Stimulated activated CD8-positive, alpha-beta memory T cell treated with anti-CD3 and anti-CD28 coated beads, Interleukin-12 subunit alpha, Interleukin-12 subunit beta, amount 100 ng/mL, for 24 hours (primary cell): ENCODE measurements around the gene HIGD1A.

Experiments
- DNase-seq: peaks from one replicate; pipeline ENCODE4 v3.0.0-alpha.2; 2020; ENCODE audit errors: extremely low read depth

Gene HIGD1A

DNA sequence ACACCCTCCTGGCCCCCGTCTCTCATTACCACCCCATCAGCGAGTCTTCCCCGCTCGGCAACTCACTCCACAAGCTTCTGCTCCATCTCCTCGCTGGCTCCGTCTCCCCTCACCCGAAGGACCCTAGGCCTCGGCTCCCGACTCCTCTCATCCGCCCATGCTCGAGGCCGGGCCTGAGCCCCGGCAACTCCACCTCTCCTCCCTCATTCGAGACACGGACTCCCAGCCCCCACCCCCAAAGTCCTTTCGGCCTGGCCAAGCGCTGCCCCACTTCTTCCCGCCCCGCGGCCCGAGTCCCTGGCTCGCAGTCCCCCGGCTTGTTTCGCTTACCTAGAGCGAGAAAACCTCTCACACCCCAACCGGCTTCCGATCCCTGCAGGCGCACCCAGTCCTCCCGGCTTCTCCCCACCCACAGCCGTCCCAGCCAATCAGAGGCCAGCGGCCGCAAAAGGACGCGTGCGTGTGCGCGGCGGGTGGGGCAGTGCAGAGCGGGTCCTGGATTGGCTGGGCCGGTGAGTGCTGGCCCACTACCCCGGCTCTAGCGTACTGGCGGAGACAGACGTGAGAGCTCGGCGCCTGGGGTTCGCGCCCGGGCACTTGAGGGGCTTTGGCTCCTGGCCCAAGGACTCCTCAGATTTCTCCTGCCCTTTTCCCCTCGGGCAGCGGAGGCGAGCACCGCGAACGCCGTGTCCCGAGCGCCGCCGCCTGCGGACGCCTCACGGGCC lies at the start of gene HIGD1A:
Gene HIGD1A, minus strand, starts transcription at position 385 of the 725 bp plus-strand sequence. CDS start 10,237 bp downstream, outside the sequence.
- DNase-seq: peak; percentile 84

DNA sequence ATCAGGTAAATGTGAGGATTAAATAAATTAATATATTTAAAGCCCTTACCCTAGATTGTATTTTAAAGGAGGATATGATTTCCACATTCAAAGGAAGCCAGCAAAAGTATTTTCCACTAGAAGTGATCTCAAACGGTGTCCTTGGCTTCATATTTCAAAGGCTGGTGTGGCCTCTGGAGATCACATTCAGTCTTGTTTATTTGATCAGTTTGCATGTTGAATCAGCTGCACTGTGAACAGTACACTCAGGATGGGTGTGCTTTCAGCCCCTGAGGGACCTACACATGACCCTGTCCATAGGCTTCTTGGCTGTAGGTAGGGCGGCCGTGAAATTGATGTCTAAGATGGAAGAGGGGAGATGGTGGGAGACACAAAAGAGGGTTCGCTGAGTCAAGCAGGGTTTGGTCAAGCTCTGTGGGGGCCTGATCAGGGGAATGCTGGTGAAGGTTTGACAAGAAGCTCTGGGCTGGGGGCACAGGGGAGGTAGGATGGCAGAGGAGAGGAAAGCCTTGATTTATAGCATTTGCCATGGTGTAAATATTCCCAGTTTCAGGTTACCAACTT lies 49.5 kb upstream of the HIGD1A start:
- no peak for DNase-seq

DNA sequence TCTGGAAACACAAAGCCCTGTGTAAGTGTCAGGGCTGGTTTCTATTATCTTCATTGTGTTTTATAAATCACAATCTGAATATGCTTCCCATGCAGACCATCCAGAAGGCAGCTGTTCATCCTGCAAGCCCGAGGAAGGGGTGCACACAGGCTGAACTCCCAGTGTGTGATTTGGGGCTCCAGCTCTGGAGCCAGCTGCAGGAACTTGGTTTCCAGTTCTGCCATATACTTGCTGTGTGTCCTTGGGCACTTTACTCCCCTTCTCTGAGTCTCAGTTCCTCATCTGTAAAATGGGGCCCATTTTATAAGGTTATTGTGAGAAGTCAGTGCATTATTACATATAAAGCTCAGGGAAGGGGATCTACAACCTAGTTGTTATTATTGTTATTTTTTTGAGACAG lies 48.8 kb upstream of the HIGD1A start:
- DNase-seq: no peak

DNA sequence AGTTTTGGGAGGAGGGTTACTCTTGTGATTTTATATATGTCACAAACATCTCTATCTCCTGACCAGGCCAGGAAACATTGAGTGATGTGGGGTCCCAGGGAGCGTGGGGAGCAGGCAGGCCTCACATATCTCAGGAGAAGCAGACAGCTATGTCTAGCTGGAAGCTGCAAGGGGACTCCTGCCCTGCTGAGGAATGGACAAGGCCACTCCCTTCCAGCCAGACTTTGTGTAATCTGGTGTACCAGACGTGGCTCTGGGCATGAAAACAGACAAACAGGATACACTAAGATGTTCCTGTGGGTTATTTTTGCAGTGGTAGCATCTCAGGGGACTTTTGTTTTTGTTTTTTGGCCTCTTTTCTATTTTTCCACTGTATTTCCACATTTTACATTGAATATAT lies 48.2 kb upstream of the HIGD1A start:
- no peak for DNase-seq

DNA sequence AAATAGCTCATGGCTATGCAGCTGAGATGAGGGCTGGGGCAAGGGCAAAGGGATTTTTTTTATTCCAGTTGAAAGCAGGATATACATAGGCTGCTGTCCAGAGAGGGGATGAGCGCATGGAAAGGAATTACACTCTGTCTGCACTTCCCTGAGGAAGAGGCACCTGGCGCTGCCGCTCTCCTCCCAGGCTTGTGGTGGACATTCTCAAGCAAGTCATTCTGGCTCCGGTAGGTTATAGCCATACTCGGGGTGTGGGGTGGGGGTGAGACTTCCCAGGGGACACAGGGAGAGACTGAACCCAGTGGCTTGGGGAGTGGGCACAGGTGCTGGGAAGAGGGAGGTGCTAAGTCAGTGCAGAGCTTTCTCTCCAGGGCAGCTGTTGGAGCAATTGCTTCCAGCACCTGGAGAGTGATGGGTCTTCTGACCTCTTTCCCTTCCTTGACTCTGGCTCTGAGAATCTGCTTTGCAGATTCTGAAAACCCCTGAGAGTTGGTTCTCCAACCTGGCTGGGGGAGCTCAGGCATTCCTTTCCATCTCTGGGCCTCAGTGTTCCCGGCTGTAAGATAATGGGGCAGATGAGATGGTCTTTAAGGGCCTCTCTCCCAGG lies 47.0 kb upstream of the HIGD1A start:
- no peak for DNase-seq

DNA sequence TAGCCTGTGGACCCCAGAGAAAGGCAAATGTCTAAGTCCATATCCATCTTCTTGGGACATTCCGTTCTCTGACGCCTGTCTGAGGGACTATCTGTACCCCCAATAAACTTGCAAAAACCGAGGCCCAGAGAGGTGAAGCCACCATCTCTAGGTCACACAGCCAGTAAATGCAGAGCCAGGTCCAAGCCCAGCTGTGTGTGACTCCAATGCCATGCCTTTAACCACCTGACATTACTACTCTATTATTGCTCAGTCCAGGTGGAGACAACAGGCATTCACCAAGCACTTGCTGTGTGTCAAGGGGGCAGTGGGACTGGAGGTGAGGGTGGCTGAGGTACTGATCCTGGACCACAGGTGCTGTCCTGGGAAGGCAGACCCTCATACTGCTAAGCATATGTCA lies 46.0 kb upstream of the HIGD1A start:
- DNase-seq: no peak

DNA sequence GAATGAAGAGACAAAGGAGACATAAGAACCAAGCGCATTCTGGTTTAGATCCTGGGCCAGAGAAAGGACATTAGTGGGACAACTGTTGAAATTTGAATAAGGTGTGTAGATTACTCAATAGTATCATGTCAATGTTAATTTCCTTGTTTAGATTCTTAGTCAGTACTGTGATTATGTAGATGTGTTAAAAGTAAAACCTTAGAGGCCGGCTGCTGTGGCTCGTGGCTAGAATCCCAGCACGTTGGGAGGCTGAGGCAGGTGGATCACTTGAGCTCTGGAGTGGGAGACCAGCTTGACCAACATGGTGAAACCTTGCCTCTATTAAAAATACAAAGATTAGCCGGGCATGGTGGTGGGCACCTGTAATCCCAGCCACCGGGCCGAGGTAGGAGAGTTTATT lies 44.7 kb upstream of the HIGD1A start:
- DNase-seq: no peak

DNA sequence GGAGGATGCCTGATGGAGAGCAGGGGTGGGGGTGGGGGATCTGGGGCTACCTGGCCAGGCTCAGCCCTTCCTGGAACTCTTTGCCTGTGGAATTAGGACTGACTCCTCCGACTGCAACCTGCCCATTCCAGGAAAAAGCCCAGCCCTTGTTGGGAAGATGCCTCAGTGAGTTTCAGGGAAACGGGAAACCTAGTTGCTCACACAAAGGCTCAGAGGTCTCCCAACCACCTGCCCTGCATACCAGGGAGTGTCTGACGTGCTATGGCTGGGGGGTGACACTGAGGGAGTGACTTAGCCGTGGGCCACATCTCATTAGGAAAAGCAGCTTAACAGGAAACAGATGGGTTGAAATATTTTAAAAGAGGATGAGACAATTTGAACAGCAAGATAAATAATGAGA lies 43.4 kb upstream of the HIGD1A start:
- no peak for DNase-seq

DNA sequence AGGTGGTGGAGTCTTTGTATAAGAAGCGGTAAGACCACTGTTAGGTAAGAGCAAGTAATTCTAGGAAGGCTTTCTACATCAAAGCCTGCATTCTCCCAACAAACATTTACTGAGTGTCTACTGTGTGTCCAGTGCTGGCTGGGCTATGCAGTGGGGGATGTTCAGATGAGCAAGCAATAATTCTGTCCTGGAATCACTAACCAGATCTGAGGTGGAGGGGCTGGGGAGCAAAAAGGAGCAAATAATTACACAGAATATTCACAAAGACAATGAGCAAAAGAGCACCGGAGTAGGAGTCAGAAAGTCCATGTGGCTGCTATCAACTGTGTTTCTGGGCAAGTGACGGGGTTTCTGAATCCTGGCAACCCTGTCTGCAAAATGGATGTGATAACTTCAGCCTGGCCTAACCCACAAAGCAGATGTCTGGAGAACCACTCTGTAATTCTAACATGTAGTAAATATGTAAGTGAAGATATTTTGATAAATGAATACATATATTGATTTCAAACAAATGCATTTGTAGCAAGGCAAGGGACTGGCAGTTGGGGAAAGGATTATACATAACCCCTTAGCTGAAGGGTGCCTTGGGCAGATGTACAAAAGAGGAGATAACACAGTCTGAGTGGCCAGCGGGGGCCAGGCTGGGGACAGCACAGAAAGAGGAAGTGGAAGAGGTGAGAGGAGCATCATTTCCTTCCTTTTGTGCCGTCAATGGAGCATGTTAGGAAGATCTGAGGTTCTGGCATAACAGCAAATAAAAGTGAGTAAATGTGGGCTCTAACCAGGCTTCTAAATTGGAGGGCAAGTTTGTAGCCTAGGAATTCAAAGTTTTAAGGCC lies 42.6 kb upstream of the HIGD1A start:
- DNase-seq: no peak

DNA sequence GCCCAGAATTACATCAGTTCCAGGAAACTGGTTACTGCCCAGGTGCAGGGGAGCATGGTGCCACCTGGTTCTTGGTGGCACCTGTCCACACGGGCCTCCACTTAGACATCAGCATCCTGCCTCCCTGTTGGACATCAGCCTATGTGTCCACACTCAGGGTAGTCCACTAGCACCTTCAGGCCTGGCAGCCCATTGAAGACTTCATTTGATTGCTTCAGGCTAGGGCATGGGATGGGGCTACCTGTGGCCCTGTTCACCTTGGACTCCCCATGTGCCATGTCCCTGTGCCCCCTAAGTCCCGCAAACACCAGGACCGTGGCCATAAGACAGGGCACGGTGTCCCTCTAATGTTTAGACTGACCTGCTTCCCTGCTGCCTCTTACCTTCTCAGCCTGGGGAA lies 40.5 kb upstream of the HIGD1A start:
- DNase-seq: no peak

DNA sequence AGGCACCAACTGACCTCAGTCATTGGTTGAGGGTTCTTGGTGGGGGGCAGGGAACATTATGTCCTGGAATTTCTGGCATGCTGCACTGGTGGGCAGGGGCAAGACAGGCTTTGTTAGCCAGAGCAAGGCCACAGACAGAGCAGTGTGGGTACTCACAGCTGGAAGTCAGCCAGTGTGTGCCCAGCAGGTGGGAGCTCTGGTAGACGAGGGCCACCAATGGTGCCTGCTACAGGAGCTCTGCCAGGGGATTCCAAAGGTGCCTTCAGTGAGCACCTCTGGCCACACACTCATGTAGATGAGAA lies 40.1 kb upstream of the HIGD1A start:
- DNase-seq: no peak

DNA sequence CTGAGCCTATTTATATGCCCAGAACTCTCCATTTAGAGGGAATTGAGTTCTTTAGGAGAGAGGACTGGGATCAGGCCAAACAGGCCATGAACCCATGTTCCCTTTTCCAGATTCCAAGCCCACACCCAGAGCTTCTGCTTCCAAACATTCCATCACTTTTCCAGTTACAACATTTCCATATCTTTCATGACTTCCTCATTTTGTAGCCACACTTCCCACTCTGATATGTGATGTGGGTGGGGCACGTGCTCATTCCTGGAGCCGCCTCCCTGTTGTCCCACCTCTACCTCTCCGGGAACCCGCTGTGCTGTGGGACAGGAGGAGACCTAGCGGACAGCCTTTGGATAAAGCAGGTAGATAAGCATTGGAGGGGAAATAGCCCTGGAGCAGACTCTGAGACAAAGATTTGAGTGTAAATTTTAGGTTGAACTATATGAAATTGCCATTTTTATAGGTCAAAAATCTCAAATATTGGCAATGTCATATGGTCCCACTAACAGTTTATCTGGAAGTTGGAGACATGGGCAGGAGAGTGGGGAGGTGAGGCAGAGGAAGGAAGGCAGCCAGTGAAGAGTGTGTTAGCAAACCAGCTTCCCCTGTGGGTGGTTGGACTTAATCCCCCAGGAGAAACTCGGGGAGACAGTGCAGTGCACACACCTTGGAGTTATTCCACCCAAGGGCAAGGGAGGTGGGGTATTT lies 39.6 kb upstream of the HIGD1A start:
- DNase-seq: no peak

DNA sequence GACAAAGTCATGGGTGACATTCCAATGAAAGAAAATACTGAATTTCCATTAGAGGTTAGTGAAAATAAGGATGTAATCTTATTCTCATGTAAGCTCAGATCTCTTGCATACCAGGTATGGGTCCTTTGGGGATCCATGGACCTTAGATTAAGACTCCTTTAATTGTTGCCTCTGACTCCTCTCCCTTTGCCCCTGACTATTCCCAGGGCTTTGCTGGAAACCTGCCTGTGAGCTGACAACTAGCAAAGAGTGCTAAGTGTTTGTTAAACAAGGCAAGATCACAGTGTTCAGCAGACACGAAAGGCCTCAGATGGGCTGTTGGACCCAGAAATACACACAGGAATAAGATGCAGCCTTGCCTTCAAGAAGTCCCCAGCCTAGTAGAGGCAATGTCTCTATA lies 37.0 kb upstream of the HIGD1A start:
- no peak for DNase-seq

DNA sequence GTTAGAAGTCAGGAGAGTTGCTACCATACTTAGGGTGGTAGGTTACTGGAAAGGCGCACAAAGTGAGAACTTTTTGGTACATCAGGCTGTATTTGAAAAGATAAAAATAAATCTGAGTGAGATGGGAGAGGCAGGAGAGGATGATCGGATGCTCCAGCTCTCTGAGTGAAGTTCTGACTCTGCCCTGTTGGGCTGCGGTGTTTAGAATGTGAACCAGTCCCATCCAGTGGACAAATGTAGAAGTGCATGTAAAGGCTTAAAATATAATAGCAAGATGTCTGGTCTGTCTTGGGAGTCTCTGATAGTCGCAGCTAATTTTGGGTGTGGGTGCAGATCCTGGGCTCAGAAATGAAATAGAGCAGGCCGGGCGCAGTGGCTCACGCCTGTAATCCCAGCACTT lies 35.3 kb upstream of the HIGD1A start:
- no peak for DNase-seq

DNA sequence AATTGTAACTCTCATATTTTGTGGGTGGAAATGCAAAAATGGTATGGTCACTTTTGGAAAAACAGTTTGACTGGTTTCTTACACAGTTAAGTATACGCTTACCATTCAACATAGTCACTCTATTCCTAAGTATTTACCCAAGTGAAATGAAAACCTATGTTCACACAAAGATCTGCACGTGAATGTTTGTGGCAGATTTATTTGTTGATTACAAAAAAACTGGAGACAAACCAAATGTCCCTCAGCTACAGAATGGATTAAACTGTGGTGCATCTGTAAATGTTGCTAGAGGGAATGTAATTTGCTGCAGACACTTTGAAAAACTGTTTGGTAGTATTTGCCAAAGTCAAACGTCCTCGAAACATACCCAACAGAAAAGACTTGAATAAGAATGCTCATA lies 34.3 kb upstream of the HIGD1A start:
- no peak for DNase-seq

DNA sequence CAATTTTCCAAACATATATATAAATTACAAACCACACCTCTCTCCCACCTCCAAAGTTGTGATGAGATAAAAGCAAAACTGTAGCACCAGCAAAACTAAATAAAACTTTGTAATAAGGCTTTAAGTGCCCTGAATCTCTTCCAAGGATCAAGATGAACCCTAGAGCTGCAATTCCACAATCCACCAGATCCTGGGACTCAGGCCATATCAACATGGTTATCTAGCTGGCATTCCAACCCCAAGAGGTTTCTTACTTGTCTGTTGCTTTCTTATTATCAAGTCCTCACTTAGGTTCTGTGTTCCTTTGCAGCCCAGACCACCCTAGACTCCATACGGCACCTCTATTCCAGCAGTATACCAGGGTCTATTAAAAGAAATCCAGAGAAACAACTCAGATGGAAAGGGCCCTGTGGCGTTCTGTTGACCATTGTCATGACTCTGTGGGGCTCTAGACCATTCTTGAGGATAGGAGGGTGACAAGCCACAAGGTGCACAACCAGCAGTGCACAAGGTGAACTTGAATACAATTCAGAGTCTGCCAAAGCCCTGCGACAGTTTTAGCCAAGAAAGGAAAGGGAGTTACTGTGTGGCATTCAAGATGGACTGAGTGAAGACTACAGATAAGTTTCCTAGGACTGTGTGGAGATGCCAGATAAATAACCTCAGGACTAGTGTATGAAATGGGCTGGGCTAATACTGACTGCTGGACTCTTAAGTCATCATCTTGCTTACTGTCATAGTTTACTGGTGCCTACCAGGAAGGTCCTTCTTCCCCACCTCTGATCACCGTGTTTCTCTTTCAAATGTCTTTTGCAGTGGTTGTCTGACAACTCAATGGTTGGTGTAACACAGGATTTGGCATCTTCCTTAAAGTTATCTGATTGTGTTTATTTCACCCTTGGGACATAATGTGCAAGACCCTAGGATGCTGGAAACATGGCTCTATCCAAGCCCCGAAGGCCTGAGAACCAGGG lies 32.1 kb upstream of the HIGD1A start:
- DNase-seq: no peak

DNA sequence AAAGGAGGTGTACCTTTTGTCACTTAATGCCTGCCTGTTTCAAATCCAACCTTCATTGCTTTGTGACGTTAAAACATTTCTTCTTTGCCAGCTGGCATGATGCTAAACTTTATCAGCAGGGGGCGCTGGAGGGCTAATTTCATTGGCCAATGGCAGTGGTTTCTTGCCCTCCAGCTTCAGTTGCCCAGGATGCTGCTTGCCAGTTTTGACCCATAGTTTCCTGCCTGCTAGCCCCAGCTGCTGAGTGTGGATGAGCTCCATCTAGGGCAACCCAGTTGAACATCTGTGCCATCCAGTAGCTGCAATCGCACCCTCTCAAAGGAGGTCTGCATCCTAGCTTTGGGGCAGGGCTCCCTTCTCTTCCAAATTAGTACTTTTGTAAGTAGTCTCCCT lies 27.0 kb upstream of the HIGD1A start:
- DNase-seq: peak; percentile 37

DNA sequence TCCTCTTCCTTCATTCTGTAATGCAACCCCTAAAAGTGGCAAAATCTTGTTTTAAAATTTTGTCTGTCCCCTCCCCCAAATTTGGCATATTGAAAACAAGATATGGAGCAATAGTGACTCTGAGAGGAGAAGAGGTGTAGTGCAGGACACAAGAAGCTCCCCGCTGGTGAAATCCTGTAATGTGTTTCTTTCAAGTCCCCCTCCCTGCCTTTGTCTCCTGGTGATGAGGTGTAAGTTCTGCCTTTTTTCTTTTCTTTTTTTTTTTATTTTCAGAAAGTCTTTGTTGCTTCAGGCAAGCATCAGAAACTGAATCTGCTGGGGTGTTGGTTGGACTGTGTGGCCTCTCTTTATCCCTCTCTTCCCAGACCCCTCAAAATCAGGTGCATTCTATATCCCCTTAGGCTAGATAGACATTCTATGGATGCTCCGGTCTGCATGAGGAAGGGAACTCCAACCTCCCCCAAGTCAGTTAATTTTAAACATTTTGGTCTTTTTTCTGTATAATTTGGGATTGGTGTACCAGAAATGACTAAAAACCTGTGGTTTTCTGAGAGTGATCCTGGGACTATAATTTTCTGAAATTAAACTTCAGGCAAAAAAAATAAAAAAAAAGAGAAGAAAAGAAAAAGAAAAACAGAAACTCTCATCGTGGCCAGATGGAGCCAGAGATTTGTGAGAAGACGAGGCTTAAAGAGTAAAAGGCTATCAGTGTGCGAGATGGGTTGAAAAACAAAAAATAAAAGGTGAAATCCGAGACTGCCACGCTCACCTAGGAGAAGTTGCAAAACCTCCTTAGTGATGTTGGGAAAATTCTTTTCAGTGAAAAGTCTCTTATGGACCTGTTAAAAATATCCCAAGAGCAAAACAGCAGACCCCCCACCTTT lies 26.4 kb upstream of the HIGD1A start:
- no peak for DNase-seq

DNA sequence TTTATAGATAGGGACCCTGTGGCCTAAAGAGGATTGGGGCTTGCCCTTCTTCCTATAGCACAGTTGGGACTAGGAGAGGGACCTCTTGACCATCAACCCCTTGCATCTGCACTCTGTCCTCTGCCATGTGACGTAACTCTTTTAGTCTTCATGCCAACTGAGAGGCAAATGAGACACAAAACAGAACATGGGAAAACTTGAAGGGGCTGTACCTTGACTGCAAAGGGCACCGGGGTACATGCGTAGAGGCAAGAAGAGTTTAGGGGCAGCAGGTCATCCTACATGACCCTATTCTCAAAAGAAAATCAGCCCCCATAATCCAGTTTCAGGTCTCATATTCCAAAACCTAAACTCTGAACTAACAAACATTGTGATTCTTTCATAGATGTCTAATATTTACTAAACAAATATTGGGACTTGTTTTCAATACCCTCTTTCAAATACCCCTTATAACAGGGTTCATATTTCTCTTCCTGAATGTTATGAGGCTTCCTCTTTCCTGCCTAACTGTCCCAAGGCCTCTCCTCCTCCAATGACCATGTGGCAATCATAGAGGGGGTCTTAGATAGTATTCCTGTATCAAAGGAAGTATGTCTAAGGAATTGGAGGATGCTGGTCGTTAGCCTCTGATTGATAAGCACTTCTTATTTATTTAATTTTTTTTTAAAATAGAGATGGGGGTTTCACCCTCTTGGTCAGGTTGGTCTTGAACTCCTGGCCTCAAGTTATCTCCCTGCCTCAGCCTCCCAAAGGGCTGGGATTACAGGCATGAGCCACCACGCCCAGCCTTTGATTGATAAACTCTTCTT lies 25.5 kb upstream of the HIGD1A start:
- no peak for DNase-seq
